ENCODE results near the gene INTS6L. TPM values are rescaled to one million over a fixed set of nuclear protein-coding genes. Genes with fewer than 3 reads are reported as not detected.
"Not testable (repeated sequence)": the region's sequence is repeated elsewhere in the genome, so short reads cannot be mapped to it uniquely, and the experiment has no call there.

INTS6L gene
- total and polyA plus RNA-seq, 2 donors: 5.9 to 32.3 TPM

DNA sequence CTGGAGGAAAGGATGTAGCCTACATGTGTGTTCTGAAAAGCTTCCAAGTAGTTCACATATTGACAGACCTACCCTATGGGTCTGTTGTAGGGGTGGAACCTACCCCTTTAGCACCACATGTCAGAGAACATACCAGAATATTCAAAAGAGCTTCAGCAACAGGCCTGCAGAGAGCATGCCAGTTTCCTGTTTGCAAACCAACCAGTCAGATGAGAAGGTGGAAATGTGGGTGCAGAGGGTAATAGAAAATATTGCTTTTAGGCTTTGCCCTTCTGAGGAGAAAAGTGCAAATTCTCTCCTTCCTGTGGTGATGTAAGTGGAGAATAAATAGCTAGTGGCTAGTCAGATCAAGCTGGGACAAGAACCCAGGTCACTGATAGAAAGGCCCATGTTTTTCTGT is 16.4 kb downstream of the INTS6L start:
- H3K36me3 ChIP-seq (ENCODE audit: insufficient read depth): no peaks in the 10 kb centered on the region
- H3K4me1 ChIP-seq (ENCODE audit: insufficient read depth): no peaks in the 10 kb centered on the region
- H3K27ac ChIP-seq (ENCODE audit: low read depth): no peak overlapping the region
- no peak for DNase-seq (ENCODE audit: extremely low spot score)
- no peak overlapping the region for H3K4me3 ChIP-seq (ENCODE audit: low read depth, low read length)

DNA sequence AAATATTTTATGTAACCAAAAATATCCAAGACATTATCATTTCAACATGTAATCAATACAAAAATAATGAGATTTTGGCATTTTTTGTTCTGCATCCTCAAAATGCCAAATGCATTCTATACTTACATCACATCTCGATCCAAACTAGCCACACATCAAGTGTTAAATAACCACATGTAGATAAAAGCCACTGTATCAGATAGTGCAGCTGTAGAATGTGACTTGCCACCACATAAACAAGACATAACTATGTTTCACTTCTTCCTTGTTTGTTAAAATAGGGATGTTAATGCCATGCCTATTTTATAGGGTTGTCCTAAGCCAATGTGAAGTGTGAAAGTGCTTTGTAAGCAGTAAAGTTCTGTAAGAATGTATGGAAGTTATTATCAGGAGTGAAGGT is 20.9 kb downstream of the INTS6L start:
- whole genome bisulfite sequencing: 66% methylated on average over 1 of the region's 1 CpG
- Histone ChIP-seq H3K36me3 (ENCODE audit: insufficient read depth) (no peaks in the 10 kb centered on the region), H3K27ac (ENCODE audit: low read depth) (no peak overlapping the region), H3K4me3 (ENCODE audit: low read depth, low read length) (no peak overlapping the region), H3K4me1 (ENCODE audit: insufficient read depth) (no peaks in the 10 kb centered on the region)
- DNase-seq (ENCODE audit: extremely low spot score): no peak

DNA sequence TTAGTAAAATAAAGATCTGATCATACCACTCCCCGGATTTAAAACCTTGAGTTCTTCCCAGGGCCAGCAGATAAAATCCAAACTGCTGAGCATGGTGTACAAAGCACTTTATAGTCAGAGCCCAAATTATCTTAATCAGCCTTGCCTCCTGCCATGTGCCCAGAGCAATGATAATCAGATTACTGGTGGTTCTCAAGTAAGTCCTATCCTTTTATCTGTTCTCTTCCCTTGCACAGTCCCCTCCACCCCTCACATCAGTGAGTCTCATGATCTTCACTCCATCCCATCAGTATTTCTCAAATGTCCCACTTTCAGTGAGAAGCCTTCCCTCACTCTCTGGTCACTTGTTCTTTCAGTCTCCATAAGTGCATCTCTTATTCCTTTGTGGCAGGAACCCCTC is 22.7 kb downstream of the INTS6L start:
- Histone ChIP-seq H3K4me3 (ENCODE audit: low read depth, low read length) (no peak overlapping the region), H3K4me1 (ENCODE audit: insufficient read depth) (no peaks in the 10 kb centered on the region), H3K27ac (ENCODE audit: low read depth) (no peak overlapping the region), H3K36me3 (ENCODE audit: insufficient read depth) (no peaks in the 10 kb centered on the region)
- 63% methylated on average over 1 of the region's 1 CpG for WGBS
- DNase-seq (ENCODE audit: extremely low spot score): no peak

DNA sequence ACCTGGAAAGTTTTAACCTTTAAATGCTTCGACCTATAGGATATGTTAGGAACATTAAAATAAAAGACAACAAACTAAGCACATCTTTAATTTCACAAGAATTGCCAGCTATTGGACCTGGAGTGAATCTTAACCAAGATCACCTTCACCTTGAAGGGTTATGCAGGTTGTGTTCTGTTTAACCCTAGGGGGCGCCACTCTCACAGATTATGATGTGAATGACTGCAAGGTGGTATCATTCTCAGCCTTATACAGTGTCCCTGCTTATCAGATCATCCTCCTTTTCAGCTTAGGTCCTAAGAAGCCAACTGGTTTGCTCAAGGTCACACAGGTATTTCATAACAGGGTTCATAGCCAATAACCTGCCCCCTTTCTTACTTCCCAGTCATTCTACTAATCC is 23.5 kb downstream of the INTS6L start:
- H3K27ac ChIP-seq (ENCODE audit: low read depth): no peak overlapping the region

DNA sequence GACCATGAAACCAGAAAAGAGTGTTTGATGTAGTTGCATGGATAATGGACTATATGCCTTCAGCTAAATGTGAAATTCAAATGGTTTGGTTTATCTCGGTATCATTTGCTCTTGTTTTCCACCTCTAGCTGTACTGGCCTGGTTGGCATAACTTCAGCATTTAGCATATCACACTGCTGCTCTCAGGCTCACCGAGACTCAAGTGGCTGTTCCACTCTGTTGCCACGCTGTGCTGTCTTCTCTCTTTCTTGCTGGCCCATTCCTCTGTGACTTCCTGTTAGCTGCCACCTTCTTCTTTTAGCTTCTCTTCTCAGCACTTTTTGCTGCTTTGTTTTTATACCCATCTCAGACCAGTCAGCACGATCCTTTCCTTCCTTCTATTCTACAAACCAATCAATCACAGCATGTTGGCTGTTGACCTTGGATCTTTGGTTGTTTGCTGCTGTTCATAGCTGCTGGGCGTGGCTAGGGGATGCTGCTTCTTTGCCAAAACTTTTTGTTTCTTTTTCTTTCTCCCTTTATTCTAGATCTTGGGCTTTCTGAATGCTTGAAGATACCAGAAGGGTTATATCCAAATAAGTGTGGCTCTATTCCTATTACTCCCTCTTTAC is 24.0 kb downstream of the INTS6L start:
- 78% methylated on average over 5 of the region's 5 CpGs for WGBS
- no peaks in the 10 kb centered on the region for H3K4me1 ChIP-seq (ENCODE audit: insufficient read depth)
- no peak for DNase-seq (ENCODE audit: extremely low spot score)
- no peak overlapping the region for H3K4me3 ChIP-seq (ENCODE audit: low read depth, low read length)
- no peak overlapping the region for H3K27ac ChIP-seq (ENCODE audit: low read depth)
- no peaks in the 10 kb centered on the region for H3K36me3 ChIP-seq (ENCODE audit: insufficient read depth)

More for the DNA sequence above, 23.5 kb downstream of the INTS6L start:
- 57% methylated on average over 2 of the region's 2 CpGs for WGBS
- no peaks in the 10 kb centered on the region for H3K4me1 ChIP-seq (ENCODE audit: insufficient read depth)
- H3K4me3 ChIP-seq (ENCODE audit: low read depth, low read length): no peak overlapping the region
- no peak for DNase-seq (ENCODE audit: extremely low spot score)
- H3K36me3 ChIP-seq (ENCODE audit: insufficient read depth): no peaks in the 10 kb centered on the region

DNA sequence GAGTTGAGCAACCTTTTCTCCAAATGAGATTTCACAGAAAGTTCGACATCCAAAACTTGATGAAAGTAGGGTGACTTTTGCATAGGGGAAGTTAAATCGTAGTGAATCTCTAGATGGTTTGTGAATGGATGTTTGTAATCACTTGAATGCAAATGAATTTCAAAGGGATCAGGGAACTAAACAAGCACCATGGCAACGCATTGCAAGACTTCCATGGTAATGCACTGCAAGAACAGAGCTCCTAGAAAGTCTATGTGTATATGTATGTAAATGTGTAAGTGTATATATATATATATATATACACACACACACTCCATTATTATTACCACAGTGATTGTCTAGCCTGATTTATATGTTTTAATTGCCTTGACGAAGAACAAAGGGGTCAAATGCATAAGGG is 27.3 kb downstream of the INTS6L start:
- Histone ChIP-seq H3K27ac (ENCODE audit: low read depth) (no peak overlapping the region), H3K36me3 (ENCODE audit: insufficient read depth) (no peaks in the 10 kb centered on the region), H3K4me1 (ENCODE audit: insufficient read depth) (no peaks in the 10 kb centered on the region), H3K4me3 (ENCODE audit: low read depth, low read length) (no peak overlapping the region)
- WGBS: 89% methylated on average over 4 of the region's 4 CpGs
- DNase-seq (ENCODE audit: extremely low spot score): no peak

DNA sequence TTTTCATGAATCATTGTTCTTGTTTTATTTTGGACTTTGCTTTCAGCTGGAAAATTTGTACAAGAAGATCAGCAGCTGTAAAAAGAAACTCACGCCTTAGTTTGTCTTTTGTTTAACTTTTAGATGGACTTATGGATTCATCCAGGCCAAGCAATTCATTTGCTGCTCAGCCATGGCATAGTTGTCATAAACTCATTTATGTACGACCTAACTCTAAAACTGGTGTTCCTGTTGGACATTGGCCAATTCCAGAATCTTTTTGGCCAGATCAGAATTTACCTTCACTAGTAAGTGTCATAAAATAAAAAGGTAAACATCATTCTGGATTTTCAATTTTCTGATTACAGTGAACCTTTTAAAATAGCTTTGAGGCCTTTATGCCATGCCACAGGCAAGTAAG is 29.1 kb downstream of the INTS6L start:
- Histone ChIP-seq H3K36me3 (ENCODE audit: insufficient read depth) (no peaks in the 10 kb centered on the region), H3K27ac (ENCODE audit: low read depth) (no peak overlapping the region), H3K4me1 (ENCODE audit: insufficient read depth) (no peaks in the 10 kb centered on the region), H3K4me3 (ENCODE audit: low read depth, low read length) (no peak overlapping the region)
- DNase-seq (ENCODE audit: extremely low spot score): no peak
- WGBS: 68% methylated on average over 2 of the region's 2 CpGs

- 89% methylated on average over 3 of the region's 3 CpGs for WGBS
- Histone ChIP-seq H3K36me3 (ENCODE audit: insufficient read depth) (no peaks in the 10 kb centered on the region), H3K4me3 (ENCODE audit: low read depth, low read length) (no peak overlapping the region), H3K27ac (ENCODE audit: low read depth) (no peak overlapping the region), H3K4me1 (ENCODE audit: insufficient read depth) (no peaks in the 10 kb centered on the region)
- no peak for DNase-seq (ENCODE audit: extremely low spot score)
These were observed 35.6 kb downstream of the INTS6L start for GRCh38 chrX:135556055-135556454.

DNA sequence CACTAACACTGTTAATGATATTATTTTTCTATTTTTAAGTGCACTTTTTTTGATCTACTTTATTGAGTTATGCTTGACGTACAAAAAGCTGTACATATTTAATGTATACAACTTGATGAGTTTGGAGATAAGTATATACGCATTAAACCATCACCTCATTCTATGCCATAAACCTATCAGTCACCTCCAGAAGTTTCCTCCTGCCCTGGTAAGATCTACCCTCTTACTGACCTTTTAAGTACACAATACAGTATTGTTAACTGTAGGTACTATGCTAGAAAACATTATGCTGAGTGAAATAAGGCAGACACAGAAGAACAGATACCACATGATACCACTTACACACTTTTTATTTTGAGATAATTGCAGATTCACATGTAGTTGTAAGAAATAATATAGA is 36.9 kb downstream of the INTS6L start:
- Histone ChIP-seq H3K36me3 (ENCODE audit: insufficient read depth) (no peaks in the 10 kb centered on the region), H3K27ac (ENCODE audit: low read depth) (no peak overlapping the region), H3K4me3 (ENCODE audit: low read depth, low read length) (no peak overlapping the region), H3K4me1 (ENCODE audit: insufficient read depth) (no peaks in the 10 kb centered on the region)
- 64% methylated on average over 2 of the region's 2 CpGs for WGBS
- DNase-seq (ENCODE audit: extremely low spot score): no peak

GRCh38 chrX:135572436-135572835 is 52.0 kb downstream of the INTS6L start:
- DNase-seq (ENCODE audit: extremely low spot score): no peak
- no peaks in the 10 kb centered on the region for H3K4me1 ChIP-seq (ENCODE audit: insufficient read depth)
- H3K4me3 ChIP-seq (ENCODE audit: low read depth, low read length): no peak overlapping the region
- no peak overlapping the region for H3K27ac ChIP-seq (ENCODE audit: low read depth)
- no peaks in the 10 kb centered on the region for H3K36me3 ChIP-seq (ENCODE audit: insufficient read depth)
- WGBS: 93% methylated on average over 2 of the region's 2 CpGs

DNA sequence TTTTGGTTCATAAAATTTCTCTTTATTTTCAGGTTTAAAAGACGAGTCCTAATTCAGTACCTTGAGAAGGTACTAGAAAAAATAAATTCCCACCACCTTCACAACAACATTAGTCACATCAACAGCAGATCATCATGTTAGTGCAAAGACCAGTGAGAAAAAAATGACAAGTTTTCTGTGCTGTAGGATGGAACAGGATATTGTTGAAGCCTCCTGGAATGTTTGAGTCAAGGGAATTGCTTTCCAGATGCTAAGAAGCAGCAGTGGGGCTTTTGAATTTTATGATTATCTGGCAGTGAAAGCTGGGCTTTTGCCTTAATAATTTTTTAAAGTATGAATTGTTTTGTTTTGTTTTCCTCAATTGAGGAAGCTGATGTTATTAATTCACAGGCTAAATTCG is 61.0 kb downstream of the INTS6L start:
- WGBS: 73% methylated on average over 2 of the region's 2 CpGs
- DNase-seq (ENCODE audit: extremely low spot score): no peak
- H3K4me1 ChIP-seq (ENCODE audit: insufficient read depth): no peaks in the 10 kb centered on the region
- H3K36me3 ChIP-seq (ENCODE audit: insufficient read depth): peaks cover 2% of the 10 kb centered on the region
- no peak overlapping the region for H3K4me3 ChIP-seq (ENCODE audit: low read depth, low read length)
- H3K27ac ChIP-seq (ENCODE audit: low read depth): no peak overlapping the region

GRCh38 chrX:135585153-135585552 is 64.7 kb downstream of the INTS6L start:
- DNase-seq (ENCODE audit: extremely low spot score): no peak
- H3K27ac ChIP-seq (ENCODE audit: low read depth): no peak overlapping the region
- H3K4me1 ChIP-seq (ENCODE audit: insufficient read depth): no peaks in the 10 kb centered on the region
- H3K4me3 ChIP-seq (ENCODE audit: low read depth, low read length): no peak overlapping the region
- WGBS: 86% methylated on average over 6 of the region's 6 CpGs
- H3K36me3 ChIP-seq (ENCODE audit: insufficient read depth): peaks cover 2% of the 10 kb centered on the region

- Histone ChIP-seq H3K4me3 (ENCODE audit: low read depth, low read length) (no peak overlapping the region), H3K27ac (ENCODE audit: low read depth) (no peak overlapping the region), H3K36me3 (ENCODE audit: insufficient read depth) (no peaks in the 10 kb centered on the region), H3K4me1 (ENCODE audit: insufficient read depth) (no peaks in the 10 kb centered on the region)
- WGBS: 68% methylated on average over 4 of the region's 4 CpGs
- DNase-seq (ENCODE audit: extremely low spot score): no peak
These were observed 71.4 kb downstream of the INTS6L start for GRCh38 chrX:135591871-135592270.

DNA sequence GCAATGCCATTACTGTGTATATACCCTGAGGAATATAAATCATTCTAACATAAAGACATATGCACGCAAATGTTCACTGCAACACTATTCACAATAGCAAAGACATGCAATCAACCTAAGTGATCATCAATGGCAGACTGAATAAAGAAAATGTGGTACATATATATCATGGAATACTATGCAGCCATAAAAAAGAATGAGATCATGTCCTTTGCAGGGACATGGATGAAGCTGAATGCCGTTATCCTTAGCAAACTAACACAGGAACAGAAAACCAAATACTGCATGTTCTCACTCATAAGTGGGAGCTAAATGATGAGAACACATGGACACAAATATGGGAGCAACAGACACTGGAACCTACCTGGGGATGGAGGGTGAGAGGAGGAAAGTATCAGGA is 73.6 kb downstream of the INTS6L start:
- H3K4me3 ChIP-seq (ENCODE audit: low read depth, low read length); DNase-seq (ENCODE audit: extremely low spot score); H3K36me3 ChIP-seq (ENCODE audit: insufficient read depth); H3K4me1 ChIP-seq (ENCODE audit: insufficient read depth); H3K27ac ChIP-seq (ENCODE audit: low read depth): not testable (repeated sequence)
- 92% methylated on average over 2 of the region's 2 CpGs for WGBS

DNA sequence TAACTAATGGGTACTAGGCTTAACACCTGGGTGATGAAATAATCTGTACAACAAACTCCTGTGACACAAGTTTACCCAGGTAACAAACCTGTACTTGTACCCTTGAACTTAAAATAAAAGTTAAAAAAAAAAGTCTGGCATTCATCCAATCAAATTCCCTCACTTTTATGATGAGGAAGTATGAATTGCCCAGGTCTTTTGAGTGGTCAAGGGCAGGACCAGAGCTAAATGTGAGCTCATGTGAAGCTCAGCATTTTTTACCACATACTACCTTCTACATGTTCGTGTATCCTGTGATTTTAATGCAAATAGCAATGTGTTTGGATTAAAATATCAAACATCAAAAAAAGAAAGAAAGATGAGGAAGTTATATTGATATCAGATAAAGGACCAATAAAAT is 74.0 kb downstream of the INTS6L start:
- not testable (repeated sequence) for H3K4me1 ChIP-seq (ENCODE audit: insufficient read depth); DNase-seq (ENCODE audit: extremely low spot score)
- WGBS: 78% methylated on average over 1 of the region's 1 CpG

More for the DNA sequence above, 74.0 kb downstream of the INTS6L start:
- H3K4me3 ChIP-seq (ENCODE audit: low read depth, low read length); H3K27ac ChIP-seq (ENCODE audit: low read depth); H3K36me3 ChIP-seq (ENCODE audit: insufficient read depth): not testable (repeated sequence)
